NT2/D1 (cell line): ENCODE results near the gene UGT1A6.

ENCODE experiments used
- DNase-seq: peaks from one replicate; pipeline ENCODE4 v3.0.0-alpha.2; 2011; ENCODE audit warnings: low read depth, low spot score
- H3K27me3 ChIP-seq: 2 replicates; pipeline ENCODE4 v1.6.0; 2011; ENCODE audit warnings: mild to moderate bottlenecking; ENCODE audit not compliant: insufficient read length, insufficient read depth
- H3K36me3 ChIP-seq: 2 replicates; pipeline ENCODE4 v1.6.1; 2011; ENCODE audit warnings: mild to moderate bottlenecking, low read length, mixed read lengths; ENCODE audit not compliant: insufficient read depth, insufficient read length
- H3K4me1 ChIP-seq: 2 replicates; pipeline ENCODE4 v1.5.1; 2011; ENCODE audit not compliant: insufficient read depth, insufficient read length
- H3K4me3 ChIP-seq: 2 replicates; pipeline ENCODE4 v1.5.1; 2011; ENCODE audit warnings: low read depth; ENCODE audit not compliant: insufficient read length
- H3K9ac ChIP-seq: 2 replicates; pipeline ENCODE4 v1.6.0; 2011; ENCODE audit warnings: low read depth; ENCODE audit not compliant: insufficient read length
- H3K9me3 ChIP-seq: 2 replicates; pipeline ENCODE4 v1.5.1; 2011; ENCODE audit warnings: mild to moderate bottlenecking, low read length; ENCODE audit not compliant: insufficient read depth
- SUZ12 ChIP-seq: IDR thresholded peaks from 2 replicates; pipeline ENCODE4 v1.6.1; 2011; ENCODE audit not compliant: insufficient read length, insufficient read depth; ENCODE audit errors: extremely low read depth
- YY1 ChIP-seq: IDR thresholded peaks from 2 replicates; pipeline ENCODE4 v1.6.1; 2011; ENCODE audit not compliant: insufficient read length, insufficient read depth
- ZNF274 ChIP-seq: IDR thresholded peaks from 2 replicates; pipeline ENCODE4 v1.6.1; 2011; ENCODE audit warnings: mild to moderate bottlenecking, low read depth, low read length

UGT1A6 gene

GRCh38 chr2:233656443-233656842, 36.2 kb upstream of the UGT1A6 start:
- Histone ChIP-seq H3K9me3 (no peaks in the 10 kb centered on the region), H3K4me3 (no peak overlapping the region), H3K4me1 (no peaks in the 10 kb centered on the region), H3K27me3 (no peaks in the 10 kb centered on the region), H3K36me3 (no peaks in the 10 kb centered on the region), H3K9ac (no peak overlapping the region)
- TF ChIP-seq ZNF274 (no peak), SUZ12 (no peak), YY1 (no peak)
- DNase-seq = no peak

- H3K9me3 ChIP-seq = no peaks in the 10 kb centered on the region
- H3K4me1 ChIP-seq = no peaks in the 10 kb centered on the region
- no peak for TF ChIP-seq ZNF274
- no peak for TF ChIP-seq YY1
- TF ChIP-seq SUZ12 = no peak
- H3K9ac ChIP-seq = no peak overlapping the region
- H3K27me3 ChIP-seq = no peaks in the 10 kb centered on the region
- no peak for DNase-seq
- no peaks in the 10 kb centered on the region for H3K36me3 ChIP-seq
- no peak overlapping the region for H3K4me3 ChIP-seq
Observed at GRCh38 chr2:233658610-233659009, 34.1 kb upstream of the UGT1A6 start.

GRCh38 chr2:233663911-233664310, 28.8 kb upstream of the UGT1A6 start:
- Histone ChIP-seq H3K4me3 (no peak overlapping the region), H3K9me3 (peaks cover 7% of the 10 kb centered on the region), H3K27me3 (no peaks in the 10 kb centered on the region), H3K4me1 (no peaks in the 10 kb centered on the region), H3K36me3 (no peaks in the 10 kb centered on the region), H3K9ac (no peak overlapping the region)
- TF ChIP-seq SUZ12 = no peak
- no peak for TF ChIP-seq YY1
- TF ChIP-seq ZNF274 = no peak
- DNase-seq = no peak

- Histone ChIP-seq H3K4me3 (no peak overlapping the region), H3K9me3 (peaks cover 7% of the 10 kb centered on the region), H3K36me3 (no peaks in the 10 kb centered on the region), H3K4me1 (no peaks in the 10 kb centered on the region), H3K27me3 (no peaks in the 10 kb centered on the region), H3K9ac (no peak overlapping the region)
- TF ChIP-seq ZNF274 (no peak), YY1 (no peak), SUZ12 (no peak)
- no peak for DNase-seq
Observed at GRCh38 chr2:233668605-233669260, 24.0 kb upstream of the UGT1A6 start.

GRCh38 chr2:233671290-233672161, 21.2 kb upstream of the UGT1A6 start, which contains the start of gene UGT1A9:
Gene UGT1A9, plus strand, starts transcription at chr2:233671898. Its CDS starts 37 bp downstream, at chr2:233671935.
- Histone ChIP-seq H3K9me3 (no peaks in the 10 kb centered on the region), H3K9ac (no peak within 1 kb of the TSS), H3K4me3 (no peak within 1 kb of the TSS), H3K27me3 (no peaks in the 10 kb centered on the region), H3K4me1 (no peaks in the 10 kb centered on the region), H3K36me3 (no peaks in the 10 kb centered on the region)
- DNase-seq = no peak
- TF ChIP-seq SUZ12 = no peak
- no peak for TF ChIP-seq YY1
- no peak for TF ChIP-seq ZNF274

GRCh38 chr2:233672886-233673285, 19.8 kb upstream of the UGT1A6 start:
- Histone ChIP-seq H3K27me3 (no peaks in the 10 kb centered on the region), H3K9ac (no peak overlapping the region), H3K9me3 (no peaks in the 10 kb centered on the region), H3K4me1 (no peaks in the 10 kb centered on the region), H3K36me3 (no peaks in the 10 kb centered on the region), H3K4me3 (no peak overlapping the region)
- DNase-seq = no peak
- TF ChIP-seq YY1 (no peak), SUZ12 (no peak), ZNF274 (no peak)

- DNase-seq = no peak
- Histone ChIP-seq H3K9ac (no peak overlapping the region), H3K9me3 (no peaks in the 10 kb centered on the region), H3K4me1 (no peaks in the 10 kb centered on the region), H3K4me3 (no peak overlapping the region), H3K36me3 (no peaks in the 10 kb centered on the region), H3K27me3 (no peaks in the 10 kb centered on the region)
- no peak for TF ChIP-seq SUZ12
- no peak for TF ChIP-seq ZNF274
- no peak for TF ChIP-seq YY1
Observed at GRCh38 chr2:233673896-233674295, 18.8 kb upstream of the UGT1A6 start.
